Spleen (tissue), 11 donors: ENCODE data around the gene PRSS56. TPM values are rescaled to one million over a fixed set of nuclear protein-coding genes. Genes with fewer than 3 reads are reported as not detected.

Experiments used
- DNase-seq: peaks from one replicate; pipeline ENCODE4 v3.0.0-alpha.2; 2020
- H3K27ac ChIP-seq, 8 donors: fragments of 200-600 bp; sonication (generic) in 7 of 8; 1 replicate in 4 of 8; 2 replicates in 4 of 8; pipeline versions ENCODE4 v1.5.0 to v1.8.0; 2016 to 2021; ENCODE audit warnings: inconsistent platforms in 4 of 8, mild to moderate bottlenecking in 4 of 8, moderate library complexity in 1 of 8
- H3K27me3 ChIP-seq, 7 donors: fragments of 200-600 bp; sonication (generic) in 6 of 7; replicated peaks in 1 of 7; 1 replicate in 4 of 7; 2 replicates in 3 of 7; pipeline versions ENCODE4 v1.5.0 to v1.8.0; 2016 to 2021; ENCODE audit warnings: inconsistent platforms in 3 of 7, mild to moderate bottlenecking in 1 of 7
- H3K36me3 ChIP-seq, 6 donors: fragments of 200-600 bp; sonication (generic) in 5 of 6; 1 replicate in 4 of 6; 2 replicates in 2 of 6; pipeline versions ENCODE4 v1.5.0 to v1.8.0; 2016 to 2021; ENCODE audit warnings: inconsistent platforms in 2 of 6
- H3K4me1 ChIP-seq, 6 donors: fragments of 200-600 bp; sonication (generic) in 5 of 6; 1 replicate in 3 of 6; 2 replicates in 3 of 6; pipeline versions ENCODE4 v1.5.0 to v1.8.0; 2016 to 2021; ENCODE audit warnings: inconsistent platforms in 3 of 6
- H3K4me3 ChIP-seq, 8 donors: fragments of 200-600 bp; sonication (generic) in 7 of 8; 1 replicate in 4 of 8; 2 replicates in 4 of 8; pipeline versions ENCODE4 v1.5.0 to v1.8.0; 2016 to 2021; ENCODE audit warnings: inconsistent platforms in 4 of 8, mild to moderate bottlenecking in 4 of 8, moderate library complexity in 2 of 8
- H3K9me3 ChIP-seq, 8 donors: fragments of 200-600 bp; sonication (generic) in 7 of 8; 1 replicate in 4 of 8; 2 replicates in 4 of 8; pipeline versions ENCODE4 v1.5.0 to v1.8.0; 2016 to 2021; ENCODE audit warnings: inconsistent platforms in 4 of 8
- CTCF ChIP-seq, 11 experiments: fragments of 200-600 bp in 7 of 11; fragments of 450-650 bp in 4 of 11; sonication (generic) in 4 of 11; IDR thresholded peaks in 8 of 11; conservative IDR thresholded peaks in 3 of 11; 1 replicate in 7 of 11; 2 replicates in 4 of 11; pipeline versions ENCODE4 v1.4.0 to v1.8.0; 2016 to 2021; ENCODE audit warnings: antibody characterized with exemption in 11 of 11, inconsistent platforms in 4 of 11, mild to moderate bottlenecking in 1 of 11
- POLR2A ChIP-seq, 3 donors: fragments of 450-650 bp; IDR thresholded peaks; one replicate each; pipeline ENCODE4 v1.5.1; 2017; ENCODE audit warnings: antibody characterized with exemption in 3 of 3, mild to moderate bottlenecking in 1 of 3
- POLR2AphosphoS5 ChIP-seq, 3 donors: sonication (generic); formaldehyde crosslinking; IDR thresholded peaks; one replicate each; pipeline ENCODE4 v1.5.1; 2017; ENCODE audit warnings: antibody characterized with exemption in 3 of 3
- WGBS, 5 donors: extraction: QIAGEN DNeasy Blood & Tissue Kit in 3 of 5; methylation state at CpG; one replicate each; pipeline versions ENCODE4 v1.1.5 to v1.1.7; 2013 to 2018; 5-methylcytosine and 5-hydroxymethylcytosine counted together
- intact Hi-C: fragments of 100-400 bp; cut with DNase I; formaldehyde crosslinking; loops from one replicate; pipeline ENCODE4 v1.15.0; 2023; ENCODE audit warnings: low total_unique reads
- polyA plus RNA-seq, 3 donors: library from polyadenylated mRNA; stranded (reverse); fragments of 200-250 nt; gene quantifications; one replicate each; pipeline ENCODE4 v1.2.1, GENCODE V29; 2013
- total RNA-seq, 7 donors: library from RNA; depleted of rRNA in 3 of 7; stranded (reverse); fragments of >200 nt in 3 of 7; fragmentation: NEBNext Ultra II Directional in 4 of 7; extraction: Animal tissue kit (Norgen Biotek cat#: 25700) in 4 of 7; gene quantifications; one replicate each; pipeline versions ENCODE4 v1.1.0 to v1.2.1, GENCODE V29; 2016 to 2021
- donor health status: healthy with polysubstance abuse.
- donor health status: DM: no; HTN: no; CAD: no; lungs with moderate emphysema.
- donor health status: DM: no; HTN: no; CAD: no.
- donor health status: Bipolar disorder and iron deficiency.
- donor health status: healthy.
- donor health status: DM: no; HTN: no; CAD: no.
- donor health status: DM: yes; HTN: yes; CAD: no.

Gene PRSS56
- total and polyA plus RNA-seq, 10 donors: 0.04 to 0.13 TPM; not detected in 8

- Histone ChIP-seq H3K27me3 (peaks cover 0 to 49% (median 6%) of the 10 kb centered on the region in 7 donors), H3K9me3 (no peaks in the 10 kb centered on the region), H3K27ac (no peak overlapping the region), H3K4me3 (no peak overlapping the region), H3K36me3 (no peaks in the 10 kb centered on the region), H3K4me1 (peaks cover 0 to 17% (median 10%) of the 10 kb centered on the region in 6 donors)
- TF ChIP-seq POLR2AphosphoS5 (IDR thresholded peaks at IDR 0.05): no peak
- no peak for TF ChIP-seq POLR2A (IDR thresholded peaks at IDR 0.05)
- TF ChIP-seq CTCF (IDR thresholded peaks at IDR 0.05 in 8 of 11, conservative IDR thresholded peaks at IDR 0.05 in 3 of 11): no peak
- no peak for DNase-seq
- intact Hi-C loops: no loop called here
- WGBS, 5 donors: 75 to 87% (median 86%) methylated on average over 12 to 13 of the region's 13 CpGs
Measured at GRCh38 chr2:232497348-232497747, 22.8 kb upstream of the PRSS56 start.

GRCh38 chr2:232498452-232498851 lies 21.7 kb upstream of the PRSS56 start:
- Histone ChIP-seq H3K27me3 (peaks cover 4 to 54% (median 15%) of the 10 kb centered on the region in 7 donors), H3K36me3 (no peaks in the 10 kb centered on the region), H3K9me3 (no peaks in the 10 kb centered on the region), H3K4me3 (no peak overlapping the region), H3K27ac (no peak overlapping the region), H3K4me1 (peaks cover 0 to 26% (median 20%) of the 10 kb centered on the region in 6 donors)
- TF ChIP-seq POLR2AphosphoS5 (IDR thresholded peaks at IDR 0.05) (no peak), CTCF (IDR thresholded peaks at IDR 0.05 in 8 of 11, conservative IDR thresholded peaks at IDR 0.05 in 3 of 11) (no peak), POLR2A (IDR thresholded peaks at IDR 0.05) (no peak)
- intact Hi-C loops: no loop called here
- WGBS, 5 donors: 90 to 97% (median 93%) methylated on average over 3 of the region's 3 CpGs
- DNase-seq: no peak

GRCh38 chr2:232501331-232501771 lies 18.8 kb upstream of the PRSS56 start:
- H3K4me3 ChIP-seq: no peak overlapping the region
- H3K36me3 ChIP-seq: no peaks in the 10 kb centered on the region
- 72 to 85% (median 77%) methylated on average over 9 of the region's 9 CpGs for WGBS, 5 donors
- intact Hi-C loops: no loop called here
- H3K27ac ChIP-seq: peak overlapping the region in 5 of 8 donors; percentile 2 to 40 (median 33)
- peaks cover 0 to 31% (median 23%) of the 10 kb centered on the region in 6 donors for H3K4me1 ChIP-seq
- no peak for TF ChIP-seq POLR2AphosphoS5 (IDR thresholded peaks at IDR 0.05)
- no peak for TF ChIP-seq CTCF (IDR thresholded peaks at IDR 0.05 in 8 of 11, conservative IDR thresholded peaks at IDR 0.05 in 3 of 11)
- no peak for TF ChIP-seq POLR2A (IDR thresholded peaks at IDR 0.05)
- no peak for DNase-seq
- no peaks in the 10 kb centered on the region for H3K9me3 ChIP-seq
- H3K27me3 ChIP-seq: peaks cover 4 to 81% (median 28%) of the 10 kb centered on the region in 7 donors

- Histone ChIP-seq H3K27ac (peak overlapping the region in 4 of 8 donors; percentile 2 to 40 (median 36)), H3K4me1 (peaks cover 0 to 31% (median 23%) of the 10 kb centered on the region in 6 donors), H3K27me3 (peaks cover 4 to 81% (median 28%) of the 10 kb centered on the region in 7 donors), H3K4me3 (no peak overlapping the region), H3K36me3 (no peaks in the 10 kb centered on the region), H3K9me3 (no peaks in the 10 kb centered on the region)
- TF ChIP-seq POLR2AphosphoS5 (IDR thresholded peaks at IDR 0.05): no peak
- TF ChIP-seq POLR2A (IDR thresholded peaks at IDR 0.05): no peak
- TF ChIP-seq CTCF (IDR thresholded peaks at IDR 0.05 in 8 of 11, conservative IDR thresholded peaks at IDR 0.05 in 3 of 11): no peak
- intact Hi-C loops: no loop called here
- WGBS, 5 donors: 34 to 49% (median 47%) methylated on average over 9 to 10 of the region's 10 CpGs
- no peak for DNase-seq
Measured at GRCh38 chr2:232501794-232502390, 18.3 kb upstream of the PRSS56 start.
